Activated CD4-positive, alpha-beta T cell treated with anti-CD3 and anti-CD28 coated beads, Interleukin-2, amount 10 ng/mL, durations not matched to agents 7 days and 5 days (primary cell): Measurements from ENCODE around the gene HAUS6. TPM values are rescaled to one million over a fixed set of nuclear protein-coding genes. Genes with fewer than 3 reads are reported as not detected.
A peak's percentile ranks its signal among the peaks of the same experiment; 100 is the strongest.
"Not testable (repeated sequence)": the region's sequence is repeated elsewhere in the genome, so short reads cannot be mapped to it uniquely, and the experiment has no call there.

Source experiments
- CTCF ChIA-PET: fragments of 350-600 bp; sonication (Branson Sonifier 250); formaldehyde crosslinking; loops from one replicate; lab custom pipeline; 2021; ENCODE audit warnings: antibody characterized with exemption; lab: Charles Lee
- POLR2A ChIA-PET: fragments of 350-600 bp; sonication (Branson Sonifier 250); formaldehyde crosslinking; loops from one replicate; lab custom pipeline; 2021; ENCODE audit warnings: antibody characterized with exemption; lab: Charles Lee
- DNase-seq: peaks from one replicate; pipeline ENCODE4 v3.0.0-alpha.2; 2020
- H3K27ac Mint-ChIP-seq: one replicate; pipeline ENCODE4 v1.8.0; 2021; ENCODE audit warnings: mild to moderate bottlenecking, moderate library complexity, mixed read lengths
- H3K27me3 Mint-ChIP-seq: one replicate; pipeline ENCODE4 v1.8.0; 2021; ENCODE audit warnings: mixed read lengths
- H3K36me3 Mint-ChIP-seq: one replicate; pipeline ENCODE4 v1.8.0; 2021; ENCODE audit warnings: low read depth, mixed read lengths
- H3K4me1 Mint-ChIP-seq: one replicate; pipeline ENCODE4 v1.8.0; 2021; ENCODE audit warnings: mixed read lengths
- H3K4me3 Mint-ChIP-seq: one replicate; pipeline ENCODE4 v1.8.0; 2021; ENCODE audit warnings: mild to moderate bottlenecking, moderate library complexity, mixed read lengths
- H3K9me3 Mint-ChIP-seq: one replicate; pipeline ENCODE4 v1.8.0; 2021; ENCODE audit warnings: mixed read lengths
- total RNA-seq, 2 experiments: library from RNA; stranded (reverse); gene quantifications; one replicate each; pipeline ENCODE4 v1.2.3, GENCODE V29; 2021

The HAUS6 gene
- total RNA-seq, result 10 to 100 TPM; 25.0 to 26.2 TPM

GRCh38 chr9:19102631-19103345, at the start of gene HAUS6:
TSS of gene HAUS6 (minus strand) at chr9:19102904. CDS start at chr9:19102651, 253 bp downstream.
- Mint-ChIP-seq H3K4me3 (peak within 1 kb of the TSS; percentile 94), H3K9me3 (no peaks in the 10 kb centered on the region), H3K27me3 (no peaks in the 10 kb centered on the region), H3K4me1 (peaks cover 29% of the 10 kb centered on the region), H3K36me3 (peaks cover 15% of the 10 kb centered on the region), H3K27ac (peak within 1 kb of the TSS; percentile 96)
- ChIA-PET CTCF (interaction anchor here (0.9 to 1.5 kb wide), 3 partner anchors 17 to 72 kb away, joined by 4 to 5 read pairs (median 5); no protein-coding TSS in a partner anchor), POLR2A (no interaction called here)
- DNase-seq, result peak; percentile 98

GRCh38 chr9:19152160-19152498, 49.4 kb upstream of the HAUS6 start:
- H3K27me3 Mint-ChIP-seq, POLR2A ChIA-PET: not testable (repeated sequence)
- CTCF ChIA-PET, result interaction anchor here (0.7 to 1.6 kb wide), 2 partner anchors 22 to 336 kb away, joined by 3 read pairs; no protein-coding TSS in a partner anchor

GRCh38 chr9:19151425-19152159, 48.9 kb upstream of the HAUS6 start:
- no peaks in the 10 kb centered on the region for H3K9me3 Mint-ChIP-seq
- H3K36me3 Mint-ChIP-seq, result no peaks in the 10 kb centered on the region
- CTCF ChIA-PET, result interaction anchor here (0.5 to 1.6 kb wide), 4 partner anchors 22 to 337 kb away, joined by 3 to 5 read pairs (median 3); no protein-coding TSS in a partner anchor
- POLR2A ChIA-PET, result no interaction called here
- no peak for DNase-seq
- H3K4me3 Mint-ChIP-seq, result no peak overlapping the region
- H3K27me3 Mint-ChIP-seq, result no peaks in the 10 kb centered on the region
- H3K27ac Mint-ChIP-seq, result no peak overlapping the region
- H3K4me1 Mint-ChIP-seq, result peaks cover 19% of the 10 kb centered on the region

More at GRCh38 chr9:19152160-19152498, 49.4 kb upstream of the HAUS6 start:
- not testable (repeated sequence) for H3K27ac Mint-ChIP-seq, H3K9me3 Mint-ChIP-seq, H3K36me3 Mint-ChIP-seq, DNase-seq, H3K4me3 Mint-ChIP-seq
- H3K4me1 Mint-ChIP-seq, result peaks cover 23% of the 10 kb centered on the region

GRCh38 chr9:19149230-19149629, 46.5 kb upstream of the HAUS6 start:
- peaks cover 2% of the 10 kb centered on the region for H3K4me1 Mint-ChIP-seq
- no peaks in the 10 kb centered on the region for H3K27me3 Mint-ChIP-seq
- no peak overlapping the region for H3K4me3 Mint-ChIP-seq
- ChIA-PET POLR2A (no interaction called here), CTCF (no interaction called here)
- no peak for DNase-seq
- H3K9me3 Mint-ChIP-seq, result no peaks in the 10 kb centered on the region
- no peak overlapping the region for H3K27ac Mint-ChIP-seq
- H3K36me3 Mint-ChIP-seq, result no peaks in the 10 kb centered on the region

GRCh38 chr9:19148187-19148586, 45.5 kb upstream of the HAUS6 start:
- ChIA-PET POLR2A (no interaction called here), CTCF (no interaction called here)
- no peaks in the 10 kb centered on the region for H3K9me3 Mint-ChIP-seq

GRCh38 chr9:19146441-19147024, 43.8 kb upstream of the HAUS6 start:
- no peak for DNase-seq
- Mint-ChIP-seq H3K4me1 (peaks cover 2% of the 10 kb centered on the region), H3K9me3 (no peaks in the 10 kb centered on the region), H3K27me3 (no peaks in the 10 kb centered on the region), H3K36me3 (no peaks in the 10 kb centered on the region), H3K4me3 (no peak overlapping the region), H3K27ac (no peak overlapping the region)
- POLR2A ChIA-PET, result interaction anchor here (0.6 kb wide), 1 partner anchor 309 kb away, joined by 3 read pairs; no protein-coding TSS in a partner anchor
- CTCF ChIA-PET, result interaction anchor here (0.7 kb wide), 1 partner anchor 9 kb away, joined by 3 read pairs; no protein-coding TSS in a partner anchor

More at GRCh38 chr9:19148187-19148586, 45.5 kb upstream of the HAUS6 start:
- Mint-ChIP-seq H3K27ac (no peak overlapping the region), H3K36me3 (no peaks in the 10 kb centered on the region), H3K4me3 (no peak overlapping the region), H3K27me3 (no peaks in the 10 kb centered on the region), H3K4me1 (no peaks in the 10 kb centered on the region)
- no peak for DNase-seq

- H3K27me3 Mint-ChIP-seq, result no peaks in the 10 kb centered on the region
Measured at GRCh38 chr9:19145881-19146280, 43.2 kb upstream of the HAUS6 start.

GRCh38 chr9:19140259-19140658, 37.6 kb upstream of the HAUS6 start:
- no peaks in the 10 kb centered on the region for H3K27me3 Mint-ChIP-seq
- H3K4me3 Mint-ChIP-seq, result no peak overlapping the region
- ChIA-PET POLR2A (no interaction called here), CTCF (no interaction called here)
- H3K36me3 Mint-ChIP-seq, result no peaks in the 10 kb centered on the region
- peaks cover 4% of the 10 kb centered on the region for H3K4me1 Mint-ChIP-seq
- H3K9me3 Mint-ChIP-seq, result no peaks in the 10 kb centered on the region
- no peak for DNase-seq
- no peak overlapping the region for H3K27ac Mint-ChIP-seq

More at GRCh38 chr9:19145881-19146280, 43.2 kb upstream of the HAUS6 start:
- H3K4me1 Mint-ChIP-seq, result peaks cover 2% of the 10 kb centered on the region
- no peak overlapping the region for H3K4me3 Mint-ChIP-seq
- DNase-seq, result no peak
- H3K36me3 Mint-ChIP-seq, result no peaks in the 10 kb centered on the region
- POLR2A ChIA-PET, result no interaction called here
- CTCF ChIA-PET, result interaction anchor here (0.9 kb wide), 1 partner anchor 14 kb away, joined by 4 read pairs; no protein-coding TSS in a partner anchor
- H3K27ac Mint-ChIP-seq, result no peak overlapping the region
- H3K9me3 Mint-ChIP-seq, result no peaks in the 10 kb centered on the region

- H3K4me1 Mint-ChIP-seq, result peaks cover 13% of the 10 kb centered on the region
- no peak for DNase-seq
- no peak overlapping the region for H3K4me3 Mint-ChIP-seq
- H3K9me3 Mint-ChIP-seq, result no peaks in the 10 kb centered on the region
- H3K27ac Mint-ChIP-seq, result no peak overlapping the region
- no peaks in the 10 kb centered on the region for H3K36me3 Mint-ChIP-seq
- CTCF ChIA-PET, result interaction anchor here (1.2 kb wide), 1 partner anchor 14 kb away, joined by 3 read pairs; no protein-coding TSS in a partner anchor
- POLR2A ChIA-PET, result interaction anchor here (0.7 kb wide), 1 partner anchor 18 kb away, joined by 3 read pairs; no protein-coding TSS in a partner anchor
- no peaks in the 10 kb centered on the region for H3K27me3 Mint-ChIP-seq
Measured at GRCh38 chr9:19138084-19138483, 35.4 kb upstream of the HAUS6 start.

- Mint-ChIP-seq H3K9me3 (no peaks in the 10 kb centered on the region), H3K27me3 (no peaks in the 10 kb centered on the region), H3K27ac (no peak overlapping the region), H3K36me3 (no peaks in the 10 kb centered on the region), H3K4me1 (peaks cover 11% of the 10 kb centered on the region), H3K4me3 (no peak overlapping the region)
- POLR2A ChIA-PET, result no interaction called here
- CTCF ChIA-PET, result interaction anchor here (1.2 kb wide), 1 partner anchor 13 kb away, joined by 3 read pairs; no protein-coding TSS in a partner anchor
- DNase-seq, result no peak
Measured at GRCh38 chr9:19137282-19137681, 34.6 kb upstream of the HAUS6 start.

- Mint-ChIP-seq H3K4me1 (peaks cover 11% of the 10 kb centered on the region), H3K9me3 (no peaks in the 10 kb centered on the region), H3K27ac (no peak overlapping the region), H3K27me3 (no peaks in the 10 kb centered on the region), H3K4me3 (no peak overlapping the region), H3K36me3 (no peaks in the 10 kb centered on the region)
- no peak for DNase-seq
- CTCF ChIA-PET, result interaction anchor here (0.6 kb wide), 1 partner anchor 86 kb away, joined by 3 read pairs; no protein-coding TSS in a partner anchor
- POLR2A ChIA-PET, result interaction anchor here (0.6 kb wide), 1 partner anchor 38 kb away, joined by 3 read pairs; no protein-coding TSS in a partner anchor
Measured at GRCh38 chr9:19136129-19136528, 33.4 kb upstream of the HAUS6 start.

GRCh38 chr9:19133549-19134345, 31.0 kb upstream of the HAUS6 start:
- Mint-ChIP-seq H3K36me3 (no peaks in the 10 kb centered on the region), H3K4me3 (no peak overlapping the region), H3K9me3 (no peaks in the 10 kb centered on the region), H3K27ac (no peak overlapping the region), H3K4me1 (peaks cover 27% of the 10 kb centered on the region), H3K27me3 (no peaks in the 10 kb centered on the region)
- ChIA-PET POLR2A (no interaction called here), CTCF (interaction anchor here (0.8 to 2.2 kb wide), 9 partner anchors 9 to 331 kb away, joined by 3 to 9 read pairs (median 5); no protein-coding TSS in a partner anchor)
- no peak for DNase-seq
